ENCODE measurements around the gene LUC7L.

LUC7L gene

GRCh38 chr16:188674-189073, 40.6 kb downstream of the LUC7L start:
- no peak for TF ChIP-seq CTCF (IDR thresholded peaks at IDR 0.05; ENCODE audit: borderline replicate concordance, control extremely low read depth, extremely low read depth, insufficient read depth, missing control alignments)
- in situ Hi-C loops (cut with MboI; ENCODE audit: low sequenced_read_pairs, unreplicated experiment) = no loop called here
- no peak for DNase-seq (ENCODE audit: low spot score)

- in situ Hi-C loops (cut with MboI; ENCODE audit: low sequenced_read_pairs, unreplicated experiment) = no loop called here
- DNase-seq (ENCODE audit: low spot score) = no peak
- no peak for TF ChIP-seq CTCF (IDR thresholded peaks at IDR 0.05; ENCODE audit: borderline replicate concordance, control extremely low read depth, extremely low read depth, insufficient read depth, missing control alignments)
These were observed 41.9 kb downstream of the LUC7L start for GRCh38 chr16:187330-187729.

- in situ Hi-C loops (cut with MboI; ENCODE audit: low sequenced_read_pairs, unreplicated experiment) = no loop called here
- TF ChIP-seq CTCF (IDR thresholded peaks at IDR 0.05; ENCODE audit: borderline replicate concordance, control extremely low read depth, extremely low read depth, insufficient read depth, missing control alignments) = no peak
- no peak for DNase-seq (ENCODE audit: low spot score)
These were observed 43.6 kb downstream of the LUC7L start for GRCh38 chr16:185691-186090.

GRCh38 chr16:185213-185612, 44.0 kb downstream of the LUC7L start:
- in situ Hi-C loops (cut with MboI; ENCODE audit: low sequenced_read_pairs, unreplicated experiment) = no loop called here
- no peak for TF ChIP-seq CTCF (IDR thresholded peaks at IDR 0.05; ENCODE audit: borderline replicate concordance, control extremely low read depth, extremely low read depth, insufficient read depth, missing control alignments)
- DNase-seq (ENCODE audit: low spot score) = no peak

- in situ Hi-C loops (cut with MboI; ENCODE audit: low sequenced_read_pairs, unreplicated experiment) = loop anchor here (5.0 kb wide), 1 partner anchor 66 kb away; no protein-coding TSS in a partner anchor
- TF ChIP-seq CTCF (IDR thresholded peaks at IDR 0.05; ENCODE audit: borderline replicate concordance, control extremely low read depth, extremely low read depth, insufficient read depth, missing control alignments) = no peak
- no peak for DNase-seq (ENCODE audit: low spot score)
These were observed 46.2 kb downstream of the LUC7L start for GRCh38 chr16:183005-183404.

- no peak for DNase-seq (ENCODE audit: low spot score)
- TF ChIP-seq CTCF (IDR thresholded peaks at IDR 0.05; ENCODE audit: borderline replicate concordance, control extremely low read depth, extremely low read depth, insufficient read depth, missing control alignments) = peak; percentile 90
- in situ Hi-C loops (cut with MboI; ENCODE audit: low sequenced_read_pairs, unreplicated experiment) = loop anchor here (5.0 kb wide), 1 partner anchor 64 kb away; no protein-coding TSS in a partner anchor
These were observed 47.7 kb downstream of the LUC7L start for GRCh38 chr16:181565-182021.

Measured in GM13976 (cell line).